K562 (cell line): ENCODE data around the gene OR4D2. TPM values are rescaled to one million over a fixed set of nuclear protein-coding genes. Genes with fewer than 3 reads are reported as not detected.

Source experiments
- CGGBP1 ChIP-seq: fragments of 250-450 bp; sonication (Bioruptor Pico); IDR thresholded peaks from 2 replicates; pipeline ENCODE4 v1.9.0; 2021; ENCODE audit warnings: mild to moderate bottlenecking
- EWSR1 ChIP-seq: fragments of 450-650 bp; IDR thresholded peaks from 2 replicates; pipeline ENCODE4 v1.6.1; 2018; ENCODE audit warnings: borderline replicate concordance, mild to moderate bottlenecking, low read depth, moderate library complexity; ENCODE audit not compliant: partially characterized antibody
- FIP1L1 ChIP-seq: fragments of 200-400 bp; formaldehyde crosslinking; IDR thresholded peaks from 2 replicates; pipeline ENCODE4 v1.6.1; 2018; ENCODE audit warnings: mild to moderate bottlenecking, low read depth, low read length; ENCODE audit not compliant: poor library complexity, severe bottlenecking
- FOSL1 ChIP-seq: fragments of 200-800 bp; sonication (Bioruptor generic); conservative IDR thresholded peaks from 2 replicates; pipeline ENCODE4 v1.6.1; 2016; ENCODE audit warnings: missing genetic modification characterization, missing compliant biosample characterization
- FOXA3 ChIP-seq, 2 experiments: fragments of 450-650 bp in 1 of 2; sonication (generic) in 1 of 2; formaldehyde crosslinking; IDR thresholded peaks in 1 of 2; conservative IDR thresholded peaks in 1 of 2; 2 replicates each; pipeline versions ENCODE4 v1.4.0 to v1.8.0; 2020 to 2022; ENCODE audit warnings: mild to moderate bottlenecking in 2 of 2, missing genetic modification reagents in 1 of 2
- GABPB2 ChIP-seq: fragments of 250-450 bp; sonication (Bioruptor Pico); conservative IDR thresholded peaks from 2 replicates; pipeline ENCODE4 v1.5.1; 2021; ENCODE audit warnings: mild to moderate bottlenecking
- GMEB1 ChIP-seq: fragments of 250-450 bp; sonication (Bioruptor Pico); IDR thresholded peaks from 2 replicates; pipeline ENCODE4 v1.4.0; 2020; ENCODE audit warnings: mild to moderate bottlenecking
- KHSRP ChIP-seq: fragments of 450-650 bp; IDR thresholded peaks from 2 replicates; pipeline ENCODE4 v1.6.1; 2017
- MAFG ChIP-seq: fragments of 450-650 bp; conservative IDR thresholded peaks from 2 replicates; pipeline ENCODE4 v1.6.1; 2016; ENCODE audit warnings: missing genetic modification characterization, missing compliant biosample characterization
- MAX ChIP-seq: sonication (generic); formaldehyde crosslinking; IDR thresholded peaks from 2 replicates; pipeline ENCODE4 v1.9.0; 2022; ENCODE audit warnings: mild to moderate bottlenecking, missing genetic modification reagents
- MEF2D ChIP-seq: conservative IDR thresholded peaks from 2 replicates; pipeline ENCODE4 v1.6.1; 2016; ENCODE audit warnings: low read depth, missing genetic modification characterization, missing compliant biosample characterization
- MTA3 ChIP-seq: fragments of 450-650 bp; formaldehyde crosslinking; IDR thresholded peaks from 2 replicates; pipeline ENCODE4 v1.6.1; 2017; ENCODE audit warnings: mild to moderate bottlenecking, borderline replicate concordance
- NONO ChIP-seq, 2 experiments: fragments of 200-400 bp in 1 of 2; fragments of 450-650 bp in 1 of 2; formaldehyde crosslinking in 1 of 2; IDR thresholded peaks; 2 replicates each; pipeline ENCODE4 v1.6.1; 2017; ENCODE audit warnings: low read depth in 2 of 2, mild to moderate bottlenecking in 2 of 2, moderate library complexity in 2 of 2, low read length in 1 of 2
- PPARD ChIP-seq: fragments of 250-450 bp; sonication (Bioruptor Pico); IDR thresholded peaks from 2 replicates; pipeline ENCODE4 v1.8.0; 2022; ENCODE audit warnings: inconsistent platforms, mild to moderate bottlenecking, moderate library complexity
- RBM14 ChIP-seq: fragments of 200-400 bp; formaldehyde crosslinking; IDR thresholded peaks from 2 replicates; pipeline ENCODE4 v1.6.1; 2018; ENCODE audit warnings: low read depth, mild to moderate bottlenecking, low read length, moderate library complexity, borderline replicate concordance; ENCODE audit not compliant: insufficient read depth
- ZNF263 ChIP-seq: sonication (generic); formaldehyde crosslinking; IDR thresholded peaks from 2 replicates; pipeline ENCODE4 v1.8.0; 2022; ENCODE audit warnings: mild to moderate bottlenecking, missing genetic modification reagents, borderline replicate concordance
- ZNF707 ChIP-seq: fragments of 250-450 bp; sonication (Bioruptor Pico); conservative IDR thresholded peaks from 2 replicates; pipeline ENCODE4 v1.8.0; 2022; ENCODE audit warnings: inconsistent platforms, mild to moderate bottlenecking, moderate library complexity
- polyA plus RNA-seq, 8 experiments: library from polyadenylated mRNA; depleted of rRNA in 4 of 8; stranded (reverse) in 5 of 8; unstranded in 3 of 8; fragments of >200 nt; fragmentation: Nextera tagmentation in 2 of 8; fragmentation: Illumina TruSeq in 1 of 8; extraction: Ambion mirVana in 2 of 8; extraction: Trizol in 1 of 8; gene quantifications; 2 replicates each; pipeline versions ENCODE4 v1.2.1 to v1.2.3, GENCODE V29; 2011 to 2014; ENCODE audit warnings: inconsistent platforms in 1 of 8, missing spikeins in 1 of 8
- total RNA-seq, 7 experiments: library from RNA; depleted of rRNA in 6 of 7; stranded (reverse); fragments of >200 nt in 6 of 7; fragmentation: Illumina TruSeq in 2 of 7; extraction: Trizol in 2 of 7; gene quantifications; 2 replicates each; pipeline versions ENCODE4 v1.2.1 to v1.2.3, GENCODE V29; 2011 to 2021; ENCODE audit warnings: low replicate concordance in 1 of 7
- TF ChIP-seq, protein P1 (sequence below): sonication (generic); formaldehyde crosslinking; IDR thresholded peaks from 2 replicates; pipeline ENCODE4 v1.8.0; 2022; ENCODE audit warnings: mild to moderate bottlenecking, missing genetic modification reagents
- TF ChIP-seq, protein P2 (sequence below): sonication (generic); formaldehyde crosslinking; IDR thresholded peaks from 2 replicates; pipeline ENCODE4 v1.8.0; 2022; ENCODE audit warnings: missing genetic modification reagents, mild to moderate bottlenecking, moderate library complexity, borderline replicate concordance
- TF ChIP-seq, protein P3 (sequence below), 2 experiments: fragments of 250-450 bp in 1 of 2; fragments of 450-650 bp in 1 of 2; sonication (Bioruptor Pico) in 1 of 2; IDR thresholded peaks; 2 replicates each; pipeline versions ENCODE4 v1.6.1 to v1.8.0; 2016 to 2021; ENCODE audit warnings: mild to moderate bottlenecking in 2 of 2, moderate library complexity in 2 of 2, missing compliant biosample characterization in 1 of 2, missing genetic modification characterization in 1 of 2

OR4D2 gene
- total and polyA plus RNA-seq, 9 of the 15 experiments (the other 6 are each of a cell fraction or from before 2014, with no cell fraction given): not detected

DNA sequence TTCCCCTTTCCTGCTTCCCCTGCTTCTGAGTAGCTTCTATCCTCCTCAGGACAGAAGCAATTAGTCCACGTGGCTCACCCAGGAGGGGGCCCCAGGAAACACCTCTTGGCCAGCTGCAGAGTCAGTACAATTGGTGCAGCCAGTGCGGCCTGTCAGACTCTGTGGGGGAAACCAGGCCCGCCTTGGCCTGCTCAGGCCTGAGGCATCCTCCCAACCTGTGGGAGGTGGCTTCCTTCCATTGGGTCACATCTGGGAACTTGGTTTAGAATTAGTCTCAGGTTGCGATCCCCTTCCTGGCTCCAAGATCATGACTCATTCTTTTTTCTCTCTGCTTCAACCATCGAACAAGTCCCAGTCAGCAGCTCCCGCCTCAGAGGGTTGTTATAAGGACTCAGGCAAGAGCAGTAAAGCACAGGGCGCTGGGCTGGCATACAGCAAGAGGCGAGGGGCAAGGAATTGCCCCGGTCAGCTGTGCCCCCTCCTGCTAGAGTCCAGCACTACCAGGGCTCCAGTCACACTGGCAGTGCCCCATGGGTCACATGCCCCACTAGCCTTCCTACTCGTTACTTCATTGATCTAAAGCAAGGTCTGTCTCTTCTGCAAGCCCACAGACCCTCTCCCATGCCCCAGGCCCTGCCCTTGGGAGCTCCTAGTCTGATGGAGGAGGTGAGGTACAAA is 17.7 kb downstream of the OR4D2 start (continued):
- TF ChIP-seq, protein P1, sequence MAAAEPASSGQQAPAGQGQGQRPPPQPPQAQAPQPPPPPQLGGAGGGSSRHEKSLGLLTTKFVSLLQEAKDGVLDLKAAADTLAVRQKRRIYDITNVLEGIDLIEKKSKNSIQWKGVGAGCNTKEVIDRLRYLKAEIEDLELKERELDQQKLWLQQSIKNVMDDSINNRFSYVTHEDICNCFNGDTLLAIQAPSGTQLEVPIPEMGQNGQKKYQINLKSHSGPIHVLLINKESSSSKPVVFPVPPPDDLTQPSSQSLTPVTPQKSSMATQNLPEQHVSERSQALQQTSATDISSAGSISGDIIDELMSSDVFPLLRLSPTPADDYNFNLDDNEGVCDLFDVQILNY (CRISPR knock-in tag): no peak
- TF ChIP-seq FOXA3 (CRISPR knock-in tag; conservative IDR thresholded peaks at IDR 0.05 in 1 of 2, IDR thresholded peaks at IDR 0.05 in 1 of 2): no peak
- TF ChIP-seq, protein P2, sequence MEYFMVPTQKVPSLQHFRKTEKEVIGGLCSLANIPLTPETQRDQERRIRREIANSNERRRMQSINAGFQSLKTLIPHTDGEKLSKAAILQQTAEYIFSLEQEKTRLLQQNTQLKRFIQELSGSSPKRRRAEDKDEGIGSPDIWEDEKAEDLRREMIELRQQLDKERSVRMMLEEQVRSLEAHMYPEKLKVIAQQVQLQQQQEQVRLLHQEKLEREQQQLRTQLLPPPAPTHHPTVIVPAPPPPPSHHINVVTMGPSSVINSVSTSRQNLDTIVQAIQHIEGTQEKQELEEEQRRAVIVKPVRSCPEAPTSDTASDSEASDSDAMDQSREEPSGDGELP (CRISPR knock-in tag): 0 out of 2 replicates have a peak, but pooled peaks have one; percentile 36
- TF ChIP-seq GABPB2 (CRISPR knock-in tag): no peak
- no peak for TF ChIP-seq EWSR1
- TF ChIP-seq ZNF707 (CRISPR knock-in tag): no peak
- TF ChIP-seq MTA3: 0 out of 2 replicates have a peak, but pooled peaks have one; percentile 30
- no peak for TF ChIP-seq PPARD
- TF ChIP-seq RBM14: no peak
- TF ChIP-seq GMEB1 (CRISPR knock-in tag): no peak
- no peak; the same call in 1 of the 2 replicates for TF ChIP-seq MEF2D (tag)
- no peak for TF ChIP-seq NONO (IDR thresholded peaks at IDR 0.05; ENCODE audit: low read depth in 2 of 2, low read length in 1 of 2)
- TF ChIP-seq FIP1L1: no peak
- TF ChIP-seq MAFG (tag): peak; percentile 60
- TF ChIP-seq, protein P3, sequence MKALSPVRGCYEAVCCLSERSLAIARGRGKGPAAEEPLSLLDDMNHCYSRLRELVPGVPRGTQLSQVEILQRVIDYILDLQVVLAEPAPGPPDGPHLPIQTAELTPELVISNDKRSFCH (CRISPR knock-in tag; IDR thresholded peaks at IDR 0.05): no peak
- TF ChIP-seq, protein P3 (tag; IDR thresholded peaks at IDR 0.05): 0 out of 2 replicates have a peak, but pooled peaks have one; percentile 17
- TF ChIP-seq MAX (CRISPR knock-in tag): peak; percentile 58; the same call in 1 of the 2 replicates
- TF ChIP-seq CGGBP1 (CRISPR knock-in tag): no peak
- TF ChIP-seq FOSL1 (tag): peak; percentile 82
- no peak for TF ChIP-seq KHSRP
- no peak for TF ChIP-seq ZNF263
